ENCODE measurements around the gene MTHFD1L. TPM values are rescaled to one million over a fixed set of nuclear protein-coding genes. Genes with fewer than 3 reads are reported as not detected.
A peak's percentile ranks its signal among the peaks of the same experiment; 100 is the strongest.

MTHFD1L gene
- total and polyA plus RNA-seq, 2 of the 8 experiments (the other 6 are each of a cell fraction or from before 2014, with no cell fraction given) = 29.2 to 105 TPM

- TF ChIP-seq CHD7 (IDR thresholded peaks at IDR 0.05; ENCODE audit: insufficient replicate concordance, low read length) (peak; percentile 70), RXRA (IDR thresholded peaks at IDR 0.05; ENCODE audit: insufficient read depth, low read depth, low read length) (no peak), MAX (IDR thresholded peaks at IDR 0.05) (no peak), MAFK (IDR thresholded peaks at IDR 0.05; ENCODE audit: low read depth, low read length) (no peak), YY1 (IDR thresholded peaks at IDR 0.05; ENCODE audit: low read depth, low read length) (0 out of 2 replicates have a peak, but pooled peaks have one; percentile 20), KDM4A (IDR thresholded peaks at IDR 0.05; ENCODE audit: low read depth, low read length, severe bottlenecking) (no peak), NANOG (IDR thresholded peaks at IDR 0.05; ENCODE audit: insufficient read depth, low read depth, low read length, poor library complexity, severe bottlenecking) (peak; percentile 82), SRF (IDR thresholded peaks at IDR 0.05; ENCODE audit: low read depth, low read length) (no peak), CHD2 (IDR thresholded peaks at IDR 0.05; ENCODE audit: low read length) (no peak), KDM1A (IDR thresholded peaks at IDR 0.05; ENCODE audit: borderline replicate concordance, low read length) (no peak), ASH2L (IDR thresholded peaks at IDR 0.05; ENCODE audit: low read length) (peak; percentile 19), SP1 (IDR thresholded peaks at IDR 0.05; ENCODE audit: low read depth, low read length) (0 out of 2 replicates have a peak, but pooled peaks have one; percentile 52)
Measured at GRCh38 chr6:151009576-151009975, 144.1 kb downstream of the MTHFD1L start (continued).

Data from H1 (cell line).